HG03196 (cell line): Measurements from ENCODE around the gene FBXO24.
"Not testable (repeated sequence)": the region's sequence is repeated elsewhere in the genome, so short reads cannot be mapped to it uniquely, and the experiment has no call there.

Experiments
- ATAC-seq: cut with Tn5 transposase; IDR thresholded peaks from one replicate; pipeline ENCODE4 v1.9.1; 2021; ENCODE audit not compliant: unreplicated experiment

FBXO24 gene

DNA sequence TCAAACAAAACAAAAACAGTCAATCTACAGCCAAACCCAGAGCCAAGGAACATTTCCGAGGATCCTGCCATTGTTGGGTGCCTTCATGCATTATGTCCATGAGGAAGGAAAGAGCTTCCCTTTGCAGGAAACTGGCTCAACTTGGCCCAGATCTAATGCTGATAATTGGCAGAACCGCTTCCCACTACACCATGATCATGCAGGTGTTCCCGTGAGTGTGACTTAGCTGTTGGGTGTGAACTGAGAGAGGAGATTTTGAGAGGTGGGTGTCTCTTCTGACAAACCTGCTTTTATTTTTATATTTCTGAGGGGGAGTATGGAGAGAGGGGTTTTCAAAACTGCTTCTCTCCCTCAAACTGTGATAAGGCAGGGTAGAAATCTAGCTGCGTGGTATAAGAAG is 27.0 kb upstream of the FBXO24 start:
- ATAC-seq, result no peak

DNA sequence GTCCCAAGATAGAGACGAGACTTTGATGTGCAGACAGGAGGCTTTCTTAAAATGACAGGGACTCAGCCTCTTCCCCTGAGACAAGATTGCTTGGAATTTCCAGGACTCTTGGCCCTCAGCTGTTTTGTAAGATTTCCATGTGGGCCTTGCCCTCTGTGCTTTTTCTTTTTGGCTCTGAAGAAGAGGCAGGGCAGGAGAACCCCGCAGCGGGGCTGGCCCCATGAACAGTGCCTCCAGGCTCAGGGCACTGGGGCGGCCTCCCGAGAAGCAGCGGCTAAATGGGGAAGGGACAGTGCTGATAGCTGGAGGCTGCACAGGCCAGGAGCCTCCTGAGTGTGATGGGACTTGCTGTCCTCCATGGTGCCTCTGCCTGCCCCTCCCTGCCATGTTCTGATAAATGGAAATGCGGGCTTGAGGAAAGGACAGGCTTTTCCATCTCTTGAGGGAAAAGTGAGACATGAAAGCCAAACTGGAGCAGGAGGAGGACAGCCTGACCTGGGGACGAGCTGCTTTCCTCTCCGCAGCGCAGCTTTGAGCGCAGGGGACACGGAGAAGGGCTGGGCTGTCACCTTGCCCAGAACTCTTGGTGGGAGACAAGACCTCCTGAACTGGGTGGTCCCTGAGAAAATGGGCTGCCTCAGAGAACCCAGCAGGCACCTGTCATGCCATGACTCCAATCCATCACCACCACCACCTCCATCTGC is 24.5 kb upstream of the FBXO24 start:
- no peak for ATAC-seq

DNA sequence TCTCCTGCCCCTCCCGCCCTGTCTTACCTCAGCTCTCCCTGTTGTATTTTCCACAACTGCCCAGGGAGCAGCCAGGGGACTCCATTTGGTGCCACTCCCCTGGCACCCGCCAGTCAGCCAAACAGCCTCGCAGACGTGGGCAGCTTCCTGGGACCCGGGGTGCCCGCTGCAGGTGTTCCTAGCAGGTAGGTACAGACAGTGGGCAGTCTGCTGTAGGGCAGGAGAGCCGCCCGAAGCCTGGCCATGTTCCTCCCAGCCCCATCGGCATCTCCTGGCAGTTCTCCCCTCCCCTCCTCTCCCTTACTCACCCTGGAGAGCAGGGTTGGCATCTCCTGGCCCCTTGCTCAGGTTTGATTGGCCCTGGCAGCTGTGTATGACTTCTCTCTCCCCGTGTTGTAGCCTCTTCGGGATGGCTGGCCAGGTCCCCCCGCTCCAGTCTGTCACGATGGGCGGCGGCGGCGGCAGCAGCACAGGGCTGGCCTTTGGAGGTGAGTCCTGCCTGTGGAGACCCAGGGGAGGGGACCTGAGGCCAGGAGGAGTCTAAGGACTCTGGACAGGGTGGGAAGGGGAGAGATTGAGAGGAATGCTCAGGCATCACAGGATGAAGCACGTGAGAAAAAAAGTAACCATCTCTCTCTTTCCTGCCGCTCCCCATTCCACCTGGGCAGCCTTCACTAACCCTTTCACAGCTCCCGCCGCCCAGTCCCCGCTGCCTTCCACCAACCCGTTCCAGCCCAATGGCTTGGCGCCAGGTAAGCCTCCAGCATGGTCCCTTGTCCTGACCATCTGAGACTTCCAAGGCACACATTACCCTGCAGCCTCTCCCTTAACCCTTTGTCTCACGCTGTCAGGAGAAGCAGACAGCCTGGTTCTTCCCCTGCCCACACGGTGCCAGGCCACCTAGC is 23.7 kb upstream of the FBXO24 start:
- ATAC-seq, result no peak

DNA sequence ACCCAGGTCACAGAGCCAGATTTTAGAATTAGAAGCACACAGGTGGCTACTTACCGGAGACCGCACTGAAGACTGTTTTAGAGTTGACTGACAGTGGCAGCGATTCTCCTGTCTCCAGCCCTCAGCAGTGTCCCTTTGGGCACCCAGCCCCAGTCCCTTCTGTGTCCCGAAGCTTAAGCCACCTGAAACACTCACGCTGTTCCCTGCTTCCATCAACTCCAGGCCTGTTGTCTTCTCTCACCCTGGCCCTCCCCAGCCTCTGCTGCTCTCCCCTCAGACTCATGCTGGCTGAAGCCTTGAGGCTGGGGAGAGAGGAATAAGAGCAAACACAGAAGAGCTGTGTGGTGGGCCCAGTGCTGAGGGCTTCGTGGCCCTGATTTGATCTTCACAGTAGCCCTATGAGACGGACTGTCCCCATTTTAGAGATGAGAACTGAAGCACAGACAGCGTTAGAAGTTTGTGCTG is 23.0 kb upstream of the FBXO24 start:
- ATAC-seq, result no peak

DNA sequence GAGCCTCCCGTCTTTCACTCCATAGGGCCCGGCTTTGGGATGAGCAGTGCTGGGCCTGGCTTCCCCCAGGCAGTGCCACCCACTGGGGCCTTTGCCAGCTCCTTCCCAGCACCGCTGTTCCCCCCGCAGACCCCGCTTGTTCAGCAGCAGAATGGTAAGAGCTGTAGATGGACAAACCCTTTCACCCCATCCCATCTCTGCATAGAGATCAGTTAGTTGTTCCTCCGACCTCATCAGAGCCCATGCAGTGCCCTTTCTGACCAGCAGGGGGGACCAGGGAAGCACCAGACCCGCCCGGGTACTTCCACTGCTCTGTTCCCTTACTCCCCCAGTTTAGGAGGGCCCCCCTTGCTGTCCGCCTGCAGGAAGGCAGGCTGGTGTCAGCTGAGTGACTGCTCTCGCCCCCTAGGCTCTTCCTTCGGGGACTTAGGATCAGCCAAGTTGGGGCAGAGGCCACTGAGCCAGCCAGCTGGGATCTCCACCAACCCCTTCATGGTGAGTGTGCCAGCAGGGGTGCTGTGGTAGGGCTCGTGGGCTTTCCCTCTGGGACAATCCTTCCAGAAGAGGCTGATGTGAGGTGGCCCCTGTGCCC is 22.2 kb upstream of the FBXO24 start:
- no peak for ATAC-seq

DNA sequence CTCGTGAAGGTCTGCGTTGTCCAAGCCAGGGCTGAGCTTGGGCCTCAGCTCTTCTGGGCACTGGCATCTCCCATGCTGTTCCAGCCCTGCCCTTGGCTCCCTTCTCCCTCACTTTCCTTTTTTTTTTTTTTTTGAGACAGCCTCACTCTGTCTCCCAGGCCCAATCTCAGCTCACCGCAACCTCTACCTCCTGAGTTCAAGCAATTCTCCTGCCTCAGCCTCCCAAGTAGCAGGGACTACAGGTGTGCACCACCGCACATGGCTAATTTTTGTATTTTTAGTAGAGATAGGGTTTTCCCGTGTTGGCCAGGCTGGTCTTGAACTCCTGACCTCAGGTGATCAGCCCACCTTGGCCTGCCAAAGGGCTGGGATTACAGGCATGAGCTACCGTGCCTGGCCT is 21.7 kb upstream of the FBXO24 start:
- ATAC-seq, result not testable (repeated sequence)

DNA sequence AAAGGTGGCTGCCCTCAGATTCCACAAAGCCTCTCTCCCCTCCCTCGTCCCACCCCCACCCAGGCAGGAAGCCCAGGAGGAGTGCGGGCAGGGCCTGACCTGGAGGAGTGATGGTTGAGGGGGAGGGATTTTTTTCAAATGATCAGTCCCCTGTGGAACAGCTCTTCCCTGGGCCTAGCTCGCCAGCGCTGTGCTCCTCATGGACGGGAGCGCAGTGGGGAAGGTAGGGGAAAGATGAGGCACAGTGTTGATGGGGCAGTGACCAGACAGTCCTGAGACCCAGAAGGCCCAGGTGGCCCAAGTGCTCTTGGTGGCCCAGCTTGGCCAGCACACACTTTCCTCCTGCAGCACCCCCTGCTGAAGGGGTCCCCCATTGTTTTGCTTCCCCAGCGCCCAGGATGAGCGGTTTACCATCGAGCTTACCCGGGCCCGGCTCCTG is 21.0 kb upstream of the FBXO24 start:
- ATAC-seq, result no peak

DNA sequence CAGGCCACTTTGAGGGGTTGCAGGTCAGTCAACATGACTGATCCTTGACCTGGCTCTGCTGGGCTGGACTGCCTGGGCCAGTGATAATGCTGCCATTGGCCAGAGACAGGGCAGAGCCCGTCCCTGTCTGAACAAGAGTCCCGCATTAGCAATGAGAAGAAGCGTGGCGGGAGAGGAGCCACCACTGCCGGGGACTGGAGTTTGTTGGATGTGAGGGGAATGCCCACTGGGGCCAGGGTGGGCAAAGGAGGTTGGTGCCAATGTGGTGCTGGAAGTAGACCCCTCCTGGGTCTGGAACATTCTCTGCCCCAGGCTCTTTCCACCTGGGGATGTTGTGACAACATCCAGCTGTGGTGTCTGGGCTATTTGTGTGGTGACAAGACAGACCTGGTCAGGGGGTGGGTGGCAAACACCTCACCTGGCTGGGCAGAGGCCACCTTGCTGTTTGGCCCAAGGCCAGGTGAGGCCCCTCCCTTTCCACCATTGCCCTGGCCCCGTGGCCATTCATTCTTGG is 20.1 kb upstream of the FBXO24 start:
- ATAC-seq, result no peak

DNA sequence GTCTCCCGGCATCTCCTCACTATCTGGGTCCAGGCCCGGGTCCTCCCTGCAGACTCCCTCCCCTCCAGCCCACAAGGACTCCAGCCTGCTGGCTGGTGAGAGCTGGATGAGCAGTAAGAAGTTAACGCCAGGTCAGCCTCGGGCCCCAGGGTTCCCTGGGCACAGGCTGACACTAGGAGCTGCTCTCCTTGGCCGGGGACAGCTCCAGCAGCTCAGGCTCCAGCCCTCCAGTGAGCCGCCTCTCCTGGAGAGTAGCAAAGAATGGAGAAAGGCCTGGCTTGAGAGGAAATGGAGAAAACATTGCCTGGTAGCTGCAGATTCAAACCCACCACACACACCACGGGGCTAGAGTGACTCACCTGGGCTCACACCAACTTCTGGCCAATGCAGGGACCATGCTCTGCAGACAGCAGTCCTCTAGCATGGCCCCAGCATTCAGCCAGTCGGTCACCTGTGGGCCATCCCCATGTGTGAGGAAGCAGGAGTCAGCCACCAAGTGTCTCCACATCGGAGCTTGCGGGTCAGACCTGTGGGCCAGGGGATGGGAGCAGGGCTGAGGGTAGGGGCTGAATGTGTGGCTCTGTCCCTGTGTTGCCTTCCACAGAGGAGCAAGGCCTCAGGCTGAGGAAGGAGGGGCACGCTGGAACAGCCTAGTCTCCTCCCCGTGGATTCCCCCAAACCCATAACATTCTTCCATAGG is 18.9 kb upstream of the FBXO24 start:
- no peak for ATAC-seq

DNA sequence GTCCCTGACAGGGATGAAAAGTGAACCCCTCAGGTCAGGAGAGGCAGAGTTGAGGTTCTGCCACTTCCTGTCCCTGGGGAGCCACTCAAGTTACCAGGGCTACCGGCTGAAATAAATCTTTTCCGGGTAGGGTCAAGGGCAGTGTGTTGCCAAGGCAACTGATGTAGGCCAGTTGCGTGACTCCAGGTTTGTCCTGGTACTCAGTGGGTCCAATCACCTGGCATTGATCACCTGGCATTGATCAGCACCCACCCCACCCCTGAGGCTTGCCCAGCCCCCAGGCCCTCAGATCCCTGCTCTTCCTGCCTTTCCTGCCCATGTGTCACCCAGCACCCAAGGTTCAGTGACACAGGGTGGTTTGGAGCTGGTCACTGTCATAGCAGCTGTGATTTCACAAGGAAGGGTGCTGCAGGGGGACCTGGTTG is 18.4 kb upstream of the FBXO24 start:
- no peak for ATAC-seq

DNA sequence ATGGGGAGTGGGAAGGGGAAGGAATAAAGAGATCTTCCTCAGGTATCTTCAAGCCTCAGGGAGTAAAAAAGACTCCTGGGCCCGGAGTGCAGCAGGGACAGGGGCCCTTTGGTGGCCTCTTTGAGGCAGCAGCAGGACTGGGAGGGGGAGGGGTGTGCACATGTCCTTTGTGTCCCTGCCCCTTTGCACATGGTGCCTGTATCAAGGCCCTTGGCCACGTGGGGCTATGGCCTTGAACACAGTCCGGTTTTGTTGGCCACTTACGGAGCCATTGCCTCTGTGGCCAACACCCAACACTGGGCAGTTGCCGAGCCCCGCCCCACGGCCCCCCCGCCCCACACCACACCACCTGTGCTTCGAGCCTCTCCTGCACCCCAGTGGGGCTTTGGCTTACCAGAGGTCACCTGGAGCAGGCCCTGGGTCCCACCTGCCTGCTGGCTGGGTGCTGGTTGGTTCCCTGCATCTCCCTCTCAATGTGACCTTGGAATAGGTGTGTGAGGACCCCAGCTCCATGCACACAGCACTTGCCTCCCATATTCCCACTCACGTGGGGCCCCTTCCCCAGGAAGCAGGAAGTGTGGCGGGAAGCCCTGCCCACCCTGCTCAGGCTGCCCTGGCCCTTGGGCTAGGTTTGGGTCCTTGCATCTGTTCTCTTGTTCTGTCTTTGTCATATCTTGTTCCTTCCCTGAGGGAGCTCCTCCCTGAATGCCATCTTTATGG is 17.8 kb upstream of the FBXO24 start:
- ATAC-seq, result no peak

DNA sequence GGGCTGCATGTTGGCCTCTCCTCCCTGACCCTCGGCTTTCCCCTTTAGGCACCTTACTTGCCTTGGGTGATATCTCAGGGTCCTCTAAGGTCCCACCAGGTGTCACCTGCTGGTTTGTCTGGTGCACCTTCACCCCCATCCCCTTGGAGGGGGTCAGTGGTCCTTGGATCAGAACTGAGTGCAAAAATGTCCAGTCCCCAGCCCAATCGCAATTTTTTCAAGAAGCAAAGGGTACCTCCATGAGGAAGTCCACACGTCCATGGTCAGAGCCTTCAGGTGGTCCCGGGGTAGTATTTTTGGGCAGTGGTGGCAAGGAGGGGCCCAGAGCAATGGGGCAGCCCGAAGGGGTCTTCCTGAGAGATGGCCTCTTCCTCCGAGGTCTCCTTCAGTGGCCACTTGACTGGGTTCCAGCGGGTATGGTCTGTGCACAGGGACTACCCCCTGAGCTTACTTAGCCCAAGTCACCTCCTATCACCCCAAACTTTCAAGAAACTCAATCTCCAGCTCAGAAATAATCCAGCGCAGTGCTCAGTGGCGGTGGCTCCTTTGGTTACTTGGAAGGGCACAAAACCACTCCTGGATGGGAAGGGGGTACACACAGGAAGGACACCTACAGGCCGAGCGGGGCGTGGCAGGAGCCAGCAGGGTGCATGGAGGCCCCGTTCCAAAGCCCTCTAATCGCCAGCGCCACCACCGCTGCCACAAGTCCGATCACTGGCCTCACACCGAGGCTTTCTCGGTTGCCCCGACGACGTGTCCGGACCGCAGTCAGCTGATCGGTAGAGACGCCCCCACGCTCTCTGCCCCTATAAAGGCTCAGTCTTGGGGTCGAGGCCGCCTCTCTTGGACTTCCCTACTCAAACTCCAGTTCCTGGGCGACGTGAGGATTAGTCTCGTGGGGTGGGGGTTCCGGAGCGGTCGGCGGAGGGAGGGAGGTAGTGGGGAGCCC is 17.0 kb upstream of the FBXO24 start:
- ATAC-seq, result no peak

DNA sequence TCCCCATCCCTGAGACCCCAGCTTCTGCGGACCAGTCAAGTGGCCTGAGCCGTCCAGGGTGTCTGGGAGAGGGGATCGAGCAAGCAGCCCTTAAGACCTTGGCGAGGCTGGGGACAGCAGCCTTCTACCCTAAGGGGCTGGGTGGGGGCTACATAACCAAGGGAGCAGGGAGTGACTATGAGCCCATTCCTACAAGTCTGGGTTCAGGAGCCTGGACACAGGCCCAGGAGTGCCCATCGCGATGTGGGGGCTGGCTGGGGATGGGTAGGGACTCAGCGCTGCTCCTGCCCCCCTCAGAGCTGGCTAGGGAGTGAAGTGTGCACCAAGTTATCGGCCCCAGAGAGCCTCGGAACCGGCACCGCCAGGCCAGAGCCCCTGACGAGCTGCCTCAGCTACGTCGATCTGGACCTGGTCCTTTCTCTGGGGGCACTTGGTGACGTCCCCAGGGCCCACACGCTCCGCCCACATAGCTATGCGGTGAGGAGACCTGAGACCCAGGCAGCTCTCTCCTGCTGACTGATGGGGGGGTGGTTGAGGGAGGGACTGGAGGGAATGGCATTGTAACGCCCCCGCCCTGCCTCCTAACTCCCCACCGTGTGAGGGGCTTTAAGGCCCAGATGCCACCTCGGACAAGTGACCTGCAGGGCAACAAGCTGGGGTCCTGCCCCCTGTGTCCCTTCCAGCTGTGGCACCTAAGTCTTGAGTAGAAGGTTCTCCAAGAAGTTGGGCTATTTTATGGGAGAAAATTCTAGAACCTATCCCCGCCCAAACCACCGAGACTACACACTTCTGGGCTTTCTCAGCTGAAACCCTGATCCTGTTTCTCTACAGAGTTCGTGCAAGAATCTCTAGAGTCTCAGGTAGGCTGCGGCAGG is 14.9 kb upstream of the FBXO24 start:
- no peak for ATAC-seq

DNA sequence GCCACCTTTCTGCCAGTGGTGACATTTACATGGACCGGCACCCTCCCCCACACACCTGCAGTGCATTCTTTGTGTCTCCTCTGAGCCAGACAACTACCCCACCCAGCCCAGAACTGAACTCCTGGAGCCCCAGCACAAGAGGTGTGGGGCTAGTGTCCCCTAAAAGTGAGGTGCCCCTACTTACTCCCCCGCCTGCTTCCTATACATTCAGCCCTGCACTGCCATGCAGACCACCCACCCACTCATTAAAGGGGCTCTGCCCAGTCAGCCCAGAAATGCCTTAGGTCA is 14.4 kb upstream of the FBXO24 start:
- ATAC-seq, result no peak

DNA sequence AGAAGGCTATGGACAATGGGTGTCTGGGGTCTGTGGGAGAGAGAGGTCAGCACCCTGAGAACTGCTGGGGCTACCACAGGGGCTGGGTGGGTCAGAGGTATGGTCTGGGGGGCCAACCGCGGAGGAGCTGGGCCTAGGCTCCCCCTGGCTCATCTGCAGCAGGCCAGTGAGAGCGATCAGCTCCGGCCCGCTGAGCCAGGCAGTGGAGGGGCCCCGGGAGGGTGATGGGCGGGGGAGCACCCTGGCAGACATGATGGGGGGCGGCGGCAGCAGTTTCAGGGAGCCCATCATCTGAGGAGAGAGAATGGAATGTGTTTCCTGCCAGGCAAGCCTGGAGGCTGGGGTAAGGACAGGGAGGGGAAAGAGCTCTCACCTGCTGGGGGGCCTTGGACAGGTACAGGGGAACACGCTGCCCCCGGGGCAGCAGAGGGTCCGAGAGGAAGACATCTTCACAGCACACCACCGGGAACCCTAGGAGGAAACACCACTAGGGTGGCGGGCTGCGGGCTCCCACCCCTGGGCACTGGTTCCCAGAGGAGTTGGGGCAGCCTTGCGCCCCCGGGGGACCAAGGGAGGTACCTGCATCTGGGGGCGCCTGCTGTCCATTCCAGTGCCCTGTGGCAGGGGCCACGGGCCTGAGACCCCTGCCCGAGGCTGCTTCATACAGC is 13.7 kb upstream of the FBXO24 start:
- no peak for ATAC-seq

DNA sequence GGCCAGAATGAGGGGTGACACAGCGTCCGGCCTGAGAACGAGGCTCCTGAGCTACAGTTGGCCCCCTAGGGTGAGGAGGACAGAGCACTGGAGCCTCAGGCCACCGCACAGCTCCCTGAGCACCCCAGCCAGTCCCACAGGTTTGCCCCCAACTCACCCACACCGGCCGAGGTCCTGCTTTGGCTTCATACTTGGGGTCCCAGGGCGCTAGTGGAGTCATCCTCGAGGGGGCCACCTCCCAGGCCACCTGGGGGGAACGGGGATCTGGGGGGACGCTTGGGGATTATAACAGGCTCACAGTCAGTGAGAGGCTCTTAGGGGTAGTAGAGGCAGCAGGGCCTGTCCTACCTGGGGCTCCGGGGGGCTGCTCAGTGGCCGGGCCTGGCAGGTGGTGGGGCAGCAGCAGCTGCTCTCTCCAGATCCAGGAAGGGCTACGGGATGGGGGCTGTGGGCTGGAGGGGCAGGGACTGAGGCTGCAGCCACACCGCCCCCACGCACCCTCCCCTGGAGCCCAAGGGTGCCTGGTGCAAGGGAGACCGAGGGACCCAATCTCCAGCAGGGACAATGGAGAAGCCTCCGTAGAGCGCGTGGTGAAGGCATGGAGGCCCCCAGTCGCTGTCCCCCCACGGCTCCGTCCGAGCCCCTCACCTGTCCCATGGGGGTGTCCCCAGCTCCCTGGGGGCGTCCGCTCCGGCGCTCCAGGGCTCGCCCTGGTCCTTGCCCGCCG is 13.0 kb upstream of the FBXO24 start:
- ATAC-seq, result no peak

DNA sequence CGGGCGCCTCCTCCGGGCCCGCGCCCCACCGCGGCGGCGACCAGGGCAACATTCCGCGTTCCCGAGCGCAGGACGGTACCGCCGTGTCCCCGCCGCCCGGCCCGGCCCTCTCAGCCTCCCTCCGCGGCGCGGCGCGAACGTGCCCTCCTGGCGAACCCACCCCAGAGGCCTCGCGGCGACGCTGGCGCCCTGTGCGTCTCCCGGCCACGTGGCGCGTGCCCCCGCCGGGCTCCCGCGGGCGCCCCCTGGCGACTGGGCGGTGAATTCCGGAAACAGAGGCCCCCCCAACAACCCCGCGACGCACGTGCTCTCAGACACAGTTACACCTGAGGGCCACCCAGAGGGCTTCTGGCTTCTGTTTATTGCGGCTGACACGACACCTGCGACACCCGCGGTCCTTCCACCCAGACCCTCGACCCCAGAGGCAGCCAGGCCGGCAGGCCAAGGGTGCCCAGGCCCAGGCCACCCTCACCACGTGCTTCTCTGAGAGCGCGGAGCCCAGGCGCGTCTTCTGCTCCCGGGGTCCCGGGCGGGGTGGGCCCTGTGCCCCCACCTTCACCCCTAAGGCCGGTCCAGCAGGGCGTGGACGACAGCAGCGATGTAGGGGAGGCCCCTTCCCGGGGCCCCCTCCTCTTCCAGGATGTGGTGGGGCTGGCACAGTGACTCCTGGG is 12.3 kb upstream of the FBXO24 start, which contains the start of gene SAP25:
Gene SAP25 (minus strand): TSS at position 210 of the 671 bp plus-strand sequence. CDS start 158 bp downstream, at position 52.
- ATAC-seq, result no peak
